Right atrium auricular region (tissue), 2 donors: ENCODE data around the gene CUL4A. TPM values are rescaled to one million over a fixed set of nuclear protein-coding genes. Genes with fewer than 3 reads are reported as not detected.

Experiments used
- DNase-seq: peaks from one replicate; pipeline ENCODE4 v3.0.0-alpha.2; 2019; ENCODE audit warnings: low spot score
- H3K27ac ChIP-seq, 2 donors: fragments of 200-600 bp; sonication (generic); 1 replicate in 1 of 2; 2 replicates in 1 of 2; pipeline ENCODE4 v1.5.1; 2016 to 2019
- H3K27me3 ChIP-seq, 2 donors: fragments of 200-600 bp; sonication (generic); one replicate each; pipeline versions ENCODE4 v1.5.1 to v1.6.0; 2017 to 2019
- H3K36me3 ChIP-seq: fragments of 200-600 bp; sonication (generic); one replicate; pipeline ENCODE4 v1.5.1; 2016
- H3K4me1 ChIP-seq, 2 donors: fragments of 200-600 bp; sonication (generic); one replicate each; pipeline versions ENCODE4 v1.5.1 to v1.6.0; 2017 to 2019
- H3K4me3 ChIP-seq, 2 donors: fragments of 200-600 bp; sonication (generic); 1 replicate in 1 of 2; 2 replicates in 1 of 2; pipeline ENCODE4 v1.5.1; 2017 to 2019; ENCODE audit warnings: mild to moderate bottlenecking in 1 of 2, moderate library complexity in 1 of 2
- H3K9me3 ChIP-seq, 2 donors: fragments of 200-600 bp; sonication (generic); one replicate each; pipeline ENCODE4 v1.5.1; 2019
- CTCF ChIP-seq, 2 donors: fragments of 200-600 bp; sonication (generic); IDR thresholded peaks; one replicate each; pipeline ENCODE4 v1.5.1; 2019; ENCODE audit warnings: antibody characterized with exemption in 2 of 2
- total RNA-seq, 2 donors: library from RNA; depleted of rRNA; stranded (reverse); fragments of >200 nt; gene quantifications; one replicate each; pipeline ENCODE4 v1.1.0, GENCODE V29; 2016

Gene CUL4A
- total RNA-seq, 2 donors from 2014 or later, result 76.5 to 435 TPM

- no peak for TF ChIP-seq CTCF (IDR thresholded peaks at IDR 0.05)
- peaks cover 0 to 15% of the 10 kb centered on the region in 2 donors for H3K4me1 ChIP-seq
- no peak overlapping the region for H3K4me3 ChIP-seq
- no peaks in the 10 kb centered on the region for H3K27me3 ChIP-seq
- H3K9me3 ChIP-seq, result no peaks in the 10 kb centered on the region
- no peak overlapping the region for H3K27ac ChIP-seq
- no peak for DNase-seq
- peaks cover 49% of the 10 kb centered on the region for H3K36me3 ChIP-seq
Measured at GRCh38 chr13:113183450-113184129, 25.8 kb upstream of the CUL4A start.

GRCh38 chr13:113184568-113185440, 24.6 kb upstream of the CUL4A start:
- no peak for TF ChIP-seq CTCF (IDR thresholded peaks at IDR 0.05)
- DNase-seq, result no peak
- Histone ChIP-seq H3K4me1 (peaks cover 0 to 3% of the 10 kb centered on the region in 2 donors), H3K36me3 (peaks cover 43% of the 10 kb centered on the region), H3K27ac (no peak overlapping the region), H3K27me3 (no peaks in the 10 kb centered on the region), H3K4me3 (no peak overlapping the region), H3K9me3 (no peaks in the 10 kb centered on the region)

- Histone ChIP-seq H3K4me3 (no peak overlapping the region), H3K27ac (peak overlapping the region; percentile 60 to 74), H3K36me3 (peaks cover 47% of the 10 kb centered on the region), H3K4me1 (no peaks in the 10 kb centered on the region), H3K9me3 (no peaks in the 10 kb centered on the region), H3K27me3 (no peaks in the 10 kb centered on the region)
- TF ChIP-seq CTCF (IDR thresholded peaks at IDR 0.05), result no peak
- DNase-seq, result no peak
Measured at GRCh38 chr13:113186061-113186900, 23.1 kb upstream of the CUL4A start.

GRCh38 chr13:113187263-113187669, 22.1 kb upstream of the CUL4A start:
- Histone ChIP-seq H3K27me3 (no peaks in the 10 kb centered on the region), H3K4me1 (no peaks in the 10 kb centered on the region), H3K27ac (peak overlapping the region; percentile 60 to 74), H3K4me3 (no peak overlapping the region), H3K36me3 (peaks cover 54% of the 10 kb centered on the region), H3K9me3 (no peaks in the 10 kb centered on the region)
- no peak for TF ChIP-seq CTCF (IDR thresholded peaks at IDR 0.05)
- peak; percentile 97 for DNase-seq

GRCh38 chr13:113187883-113188665, 21.3 kb upstream of the CUL4A start:
- no peak overlapping the region for H3K4me3 ChIP-seq
- no peaks in the 10 kb centered on the region for H3K9me3 ChIP-seq
- H3K27me3 ChIP-seq, result no peaks in the 10 kb centered on the region
- no peak for DNase-seq
- no peak for TF ChIP-seq CTCF (IDR thresholded peaks at IDR 0.05)
- H3K4me1 ChIP-seq, result no peaks in the 10 kb centered on the region
- peaks cover 56% of the 10 kb centered on the region for H3K36me3 ChIP-seq
- H3K27ac ChIP-seq, result peak overlapping the region; percentile 60 to 74
